Measurements from ENCODE around the gene SLU7. TPM values are rescaled to one million over a fixed set of nuclear protein-coding genes. Genes with fewer than 3 reads are reported as not detected.

SLU7 gene
- total RNA-seq, 2 experiments from 2014 or later, result 32.2 to 46.2 TPM

DNA sequence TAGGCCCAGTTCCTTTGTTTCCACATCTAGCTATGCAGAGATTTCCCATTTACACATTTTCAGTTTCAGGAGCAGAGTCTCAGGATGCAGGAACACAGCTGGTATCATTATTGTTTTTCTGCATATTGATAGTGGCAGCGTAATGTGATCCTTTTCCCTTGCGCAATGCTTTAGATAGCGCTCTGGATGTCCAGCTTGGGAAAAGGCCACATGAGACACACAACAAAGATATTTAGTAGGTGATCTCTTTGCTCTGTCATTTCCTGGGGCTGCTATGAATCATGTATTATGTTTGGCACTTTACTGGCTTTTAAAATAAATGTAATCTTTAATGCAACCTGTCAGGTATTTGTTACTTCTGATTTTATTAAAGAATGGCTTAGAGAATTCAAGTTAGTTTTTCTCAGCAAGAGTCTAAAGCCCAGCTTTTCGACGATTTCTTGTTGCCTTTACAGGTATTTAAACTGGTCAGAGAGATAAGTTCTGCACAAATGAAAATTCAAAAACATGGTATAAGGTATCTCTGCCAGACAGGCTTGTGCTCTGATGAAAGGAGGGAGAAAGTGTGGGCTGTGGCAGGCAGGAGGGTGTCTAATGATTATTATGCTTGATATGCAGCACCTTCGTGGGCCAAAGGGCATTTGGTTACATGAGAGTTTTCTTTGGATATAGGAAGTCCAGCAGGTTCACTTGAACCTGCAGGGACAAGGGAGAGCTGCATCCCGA lies 45.0 kb upstream of the SLU7 start:
- H2AFZ ChIP-seq (ENCODE audit: low read length), result peak overlapping the region; percentile 72
- no TSS peak for BruUV-seq (replicated peaks)
- H3K4me2 ChIP-seq (ENCODE audit: low read length), result peak overlapping the region; percentile 27; the same call in 1 of the 2 replicates
- no peak for DNase-seq (ENCODE audit: low spot score)
- intact Hi-C loops (cut with micrococcal nuclease; ENCODE audit: unreplicated experiment), result no loop called here
- no peak overlapping the region for H3K4me3 ChIP-seq (ENCODE audit: low read depth, low read length, poor library complexity, severe bottlenecking)
- no peaks in the 10 kb centered on the region for H4K20me1 ChIP-seq (ENCODE audit: insufficient read depth, low read length)
- ChIA-PET POLR2A (interaction anchor here (0.5 to 2.3 kb wide), 8 partner anchors 11 to 418 kb away, joined by 3 to 13 read pairs (median 5); no protein-coding TSS in a partner anchor), CTCF (ENCODE audit: unreplicated experiment) (interaction anchor here (2.2 kb wide), 1 partner anchor 25 kb away, joined by 8 read pairs; no protein-coding TSS in a partner anchor)
- no peaks in the 10 kb centered on the region for H3K9me3 ChIP-seq (ENCODE audit: low read length)
- H3K36me3 ChIP-seq (ENCODE audit: insufficient read depth, low read length), result no peaks in the 10 kb centered on the region
- TF ChIP-seq EZH2phosphoT487 (IDR thresholded peaks at IDR 0.05; ENCODE audit: borderline replicate concordance, low read depth, low read length), result no peak
- no peak overlapping the region for H3K27ac ChIP-seq (ENCODE audit: low read depth, low read length, poor library complexity, severe bottlenecking)
- peaks cover 7% of the 10 kb centered on the region; the same call in 1 of the 2 replicates for H3K79me2 ChIP-seq (ENCODE audit: insufficient read depth, low read depth, low read length)
- H3K4me1 ChIP-seq (ENCODE audit: insufficient read depth, low read length, poor library complexity, severe bottlenecking), result peaks cover 49% of the 10 kb centered on the region
- H3K9me2 ChIP-seq (ENCODE audit: insufficient read depth, low read length), result no peaks in the 10 kb centered on the region

DNA sequence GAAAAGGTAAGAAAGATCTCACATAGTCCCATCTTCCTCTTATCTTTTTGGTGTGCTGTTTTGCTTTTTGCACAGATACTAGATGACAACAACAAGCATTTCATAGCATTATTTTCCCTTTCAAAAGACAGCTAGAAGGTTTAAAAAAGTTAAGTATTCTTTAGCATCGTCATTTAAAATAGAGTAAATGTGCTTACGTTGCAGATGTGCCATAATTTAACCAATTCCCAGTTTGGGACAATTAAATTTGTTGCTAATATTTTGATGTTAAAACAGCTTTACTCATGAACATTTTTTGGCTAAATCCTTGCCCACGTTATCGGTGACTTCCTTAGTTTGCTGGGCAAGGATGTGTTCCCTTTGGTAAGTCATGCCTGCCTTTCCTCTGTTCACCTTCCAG lies 44.3 kb upstream of the SLU7 start:
- no peak for DNase-seq (ENCODE audit: low spot score)
- Histone ChIP-seq H3K4me2 (ENCODE audit: low read length) (no peak overlapping the region), H3K36me3 (ENCODE audit: insufficient read depth, low read length) (no peaks in the 10 kb centered on the region), H3K79me2 (ENCODE audit: insufficient read depth, low read depth, low read length) (peaks cover under 1% of the 10 kb centered on the region; the same call in 1 of the 2 replicates), H3K9me2 (ENCODE audit: insufficient read depth, low read length) (no peaks in the 10 kb centered on the region), H4K20me1 (ENCODE audit: insufficient read depth, low read length) (no peaks in the 10 kb centered on the region), H3K4me3 (ENCODE audit: low read depth, low read length, poor library complexity, severe bottlenecking) (no peak overlapping the region), H3K27ac (ENCODE audit: low read depth, low read length, poor library complexity, severe bottlenecking) (no peak overlapping the region), H2AFZ (ENCODE audit: low read length) (no peak overlapping the region), H3K4me1 (ENCODE audit: insufficient read depth, low read length, poor library complexity, severe bottlenecking) (peaks cover 44% of the 10 kb centered on the region), H3K9me3 (ENCODE audit: low read length) (no peaks in the 10 kb centered on the region)
- no TSS peak for BruUV-seq (replicated peaks)
- intact Hi-C loops (cut with micrococcal nuclease; ENCODE audit: unreplicated experiment), result no loop called here
- ChIA-PET CTCF (ENCODE audit: unreplicated experiment) (interaction anchor here (2.2 kb wide), 1 partner anchor 24 kb away, joined by 8 read pairs; no protein-coding TSS in a partner anchor), POLR2A (interaction anchor here (0.6 to 1.9 kb wide), 5 partner anchors 11 to 1085 kb away, joined by 3 to 13 read pairs (median 5); no protein-coding TSS in a partner anchor)
- TF ChIP-seq EZH2phosphoT487 (IDR thresholded peaks at IDR 0.05; ENCODE audit: borderline replicate concordance, low read depth, low read length), result no peak

DNA sequence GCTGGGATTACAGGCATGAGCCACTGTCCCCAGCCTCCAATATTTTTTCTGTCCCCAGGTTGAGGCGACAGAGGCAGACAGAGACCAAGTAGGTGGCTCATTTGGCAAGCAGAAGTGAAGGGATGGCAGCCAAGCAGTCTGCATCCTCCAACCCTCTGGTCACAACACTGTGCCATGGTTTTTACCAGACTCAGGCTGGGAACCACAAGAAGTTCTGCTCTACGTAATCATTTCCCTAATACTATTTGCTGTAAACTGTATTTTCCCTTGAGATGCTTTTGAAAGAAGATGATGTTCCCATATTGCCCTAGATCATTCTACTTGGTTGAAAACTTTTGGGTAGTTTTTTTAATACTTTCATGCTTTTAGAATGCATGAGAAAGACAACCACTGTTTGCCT lies 43.3 kb upstream of the SLU7 start:
- Histone ChIP-seq H3K4me1 (ENCODE audit: insufficient read depth, low read length, poor library complexity, severe bottlenecking) (peaks cover 33% of the 10 kb centered on the region), H3K36me3 (ENCODE audit: insufficient read depth, low read length) (no peaks in the 10 kb centered on the region), H3K4me3 (ENCODE audit: low read depth, low read length, poor library complexity, severe bottlenecking) (no peak overlapping the region), H3K4me2 (ENCODE audit: low read length) (no peak overlapping the region), H3K9me2 (ENCODE audit: insufficient read depth, low read length) (no peaks in the 10 kb centered on the region), H3K9me3 (ENCODE audit: low read length) (no peaks in the 10 kb centered on the region), H3K27ac (ENCODE audit: low read depth, low read length, poor library complexity, severe bottlenecking) (no peak overlapping the region), H2AFZ (ENCODE audit: low read length) (no peak overlapping the region), H3K79me2 (ENCODE audit: insufficient read depth, low read depth, low read length) (no peaks in the 10 kb centered on the region), H4K20me1 (ENCODE audit: insufficient read depth, low read length) (no peaks in the 10 kb centered on the region)
- CTCF ChIA-PET (ENCODE audit: unreplicated experiment), result no interaction called here
- POLR2A ChIA-PET, result interaction anchor here (0.6 to 0.7 kb wide), 2 partner anchors 749 to 1086 kb away, joined by 3 read pairs; no protein-coding TSS in a partner anchor
- intact Hi-C loops (cut with micrococcal nuclease; ENCODE audit: unreplicated experiment), result no loop called here
- BruUV-seq (replicated peaks), result no TSS peak
- TF ChIP-seq EZH2phosphoT487 (IDR thresholded peaks at IDR 0.05; ENCODE audit: borderline replicate concordance, low read depth, low read length), result no peak
- TF ChIP-seq, protein P1, sequence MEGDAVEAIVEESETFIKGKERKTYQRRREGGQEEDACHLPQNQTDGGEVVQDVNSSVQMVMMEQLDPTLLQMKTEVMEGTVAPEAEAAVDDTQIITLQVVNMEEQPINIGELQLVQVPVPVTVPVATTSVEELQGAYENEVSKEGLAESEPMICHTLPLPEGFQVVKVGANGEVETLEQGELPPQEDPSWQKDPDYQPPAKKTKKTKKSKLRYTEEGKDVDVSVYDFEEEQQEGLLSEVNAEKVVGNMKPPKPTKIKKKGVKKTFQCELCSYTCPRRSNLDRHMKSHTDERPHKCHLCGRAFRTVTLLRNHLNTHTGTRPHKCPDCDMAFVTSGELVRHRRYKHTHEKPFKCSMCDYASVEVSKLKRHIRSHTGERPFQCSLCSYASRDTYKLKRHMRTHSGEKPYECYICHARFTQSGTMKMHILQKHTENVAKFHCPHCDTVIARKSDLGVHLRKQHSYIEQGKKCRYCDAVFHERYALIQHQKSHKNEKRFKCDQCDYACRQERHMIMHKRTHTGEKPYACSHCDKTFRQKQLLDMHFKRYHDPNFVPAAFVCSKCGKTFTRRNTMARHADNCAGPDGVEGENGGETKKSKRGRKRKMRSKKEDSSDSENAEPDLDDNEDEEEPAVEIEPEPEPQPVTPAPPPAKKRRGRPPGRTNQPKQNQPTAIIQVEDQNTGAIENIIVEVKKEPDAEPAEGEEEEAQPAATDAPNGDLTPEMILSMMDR (conservative IDR thresholded peaks at IDR 0.05; ENCODE audit: low read length), result no peak
- DNase-seq (ENCODE audit: low spot score), result no peak

Measured in OCI-LY7 (cell line).